ENCODE results near the gene BCL2L2. TPM values are rescaled to one million over a fixed set of nuclear protein-coding genes. Genes with fewer than 3 reads are reported as not detected.
A peak's percentile ranks its signal among the peaks of the same experiment; 100 is the strongest.
"Not testable (repeated sequence)": the region's sequence is repeated elsewhere in the genome, so short reads cannot be mapped to it uniquely, and the experiment has no call there.

Gene BCL2L2
- total RNA-seq, 1 donor = 11.6 TPM

- no peak for DNase-seq (ENCODE audit: low read depth in 2 of 3, low spot score in 2 of 3)
These were observed 16.2 kb downstream of the BCL2L2 start for GRCh38 chr14:23322568-23323517.

GRCh38 chr14:23323838-23324454, 17.3 kb downstream of the BCL2L2 start:
- no peak for DNase-seq (ENCODE audit: low read depth in 2 of 3, low spot score in 2 of 3)

- DNase-seq (ENCODE audit: low read depth in 2 of 3, low spot score in 2 of 3) = no peak
These were observed 17.8 kb downstream of the BCL2L2 start for GRCh38 chr14:23324455-23324846.

- no peak for DNase-seq (ENCODE audit: low read depth in 2 of 3, low spot score in 2 of 3)
These were observed 18.4 kb downstream of the BCL2L2 start for GRCh38 chr14:23324993-23325392.

GRCh38 chr14:23325746-23326145, 19.1 kb downstream of the BCL2L2 start:
- not testable (repeated sequence) for DNase-seq (ENCODE audit: low read depth in 2 of 3, low spot score in 2 of 3)

- no peak for DNase-seq (ENCODE audit: low read depth in 2 of 3, low spot score in 2 of 3)
These were observed 20.1 kb downstream of the BCL2L2 start for GRCh38 chr14:23326491-23327332.

GRCh38 chr14:23327947-23328744, 21.5 kb downstream of the BCL2L2 start:
- peak; percentile 47 to 86 (median 68) for DNase-seq (ENCODE audit: low read depth in 2 of 3, low spot score in 2 of 3)

- DNase-seq (ENCODE audit: low read depth in 2 of 3, low spot score in 2 of 3) = no peak
These were observed 29.0 kb downstream of the BCL2L2 start for GRCh38 chr14:23335623-23336022.

GRCh38 chr14:23339506-23340268, 33.1 kb downstream of the BCL2L2 start:
- no peak for DNase-seq (ENCODE audit: low read depth in 2 of 3, low spot score in 2 of 3)

GRCh38 chr14:23344481-23344880, 37.8 kb downstream of the BCL2L2 start:
- no peak for DNase-seq (ENCODE audit: low read depth in 2 of 3, low spot score in 2 of 3)

GRCh38 chr14:23345987-23346692, 39.5 kb downstream of the BCL2L2 start:
- no peak for DNase-seq (ENCODE audit: low read depth in 2 of 3, low spot score in 2 of 3)

- DNase-seq (ENCODE audit: low read depth in 2 of 3, low spot score in 2 of 3) = no peak
These were observed 40.2 kb downstream of the BCL2L2 start for GRCh38 chr14:23346693-23347405.

- no peak for DNase-seq (ENCODE audit: low read depth in 2 of 3, low spot score in 2 of 3)
These were observed 41.0 kb downstream of the BCL2L2 start for GRCh38 chr14:23347406-23348296.

GRCh38 chr14:23348297-23348655, 41.6 kb downstream of the BCL2L2 start:
- DNase-seq (ENCODE audit: low read depth in 2 of 3, low spot score in 2 of 3) = no peak

- DNase-seq (ENCODE audit: low read depth in 2 of 3, low spot score in 2 of 3) = no peak
These were observed 42.7 kb downstream of the BCL2L2 start for GRCh38 chr14:23349156-23349845.

- peak in 1 of 3 donors; percentile 10 for DNase-seq (ENCODE audit: low read depth in 2 of 3, low spot score in 2 of 3)
These were observed 45.3 kb downstream of the BCL2L2 start for GRCh38 chr14:23351681-23352505.
